Mesendoderm (in vitro differentiated cells): ENCODE measurements around the gene TMEM43. TPM values are rescaled to one million over a fixed set of nuclear protein-coding genes. Genes with fewer than 3 reads are reported as not detected.
"Not testable (repeated sequence)": the region's sequence is repeated elsewhere in the genome, so short reads cannot be mapped to it uniquely, and the experiment has no call there.

Source experiments
- DNase-seq: peaks from one replicate; pipeline ENCODE4 v3.0.0; 2013
- H2AK5ac ChIP-seq: 2 replicates; pipeline ENCODE4 v1.6.1; 2013; ENCODE audit warnings: low read length, inconsistent platforms
- H2BK120ac ChIP-seq: 2 replicates; pipeline ENCODE4 v1.6.1; 2013; ENCODE audit warnings: low read depth, mild to moderate bottlenecking, low read length, moderate library complexity, mixed read lengths
- H2BK15ac ChIP-seq: replicated peaks from 2 replicates; pipeline ENCODE4 v1.6.1; 2013; ENCODE audit warnings: low read depth, mild to moderate bottlenecking, moderate library complexity
- H2BK5ac ChIP-seq: 2 replicates; pipeline ENCODE4 v1.6.1; 2013; ENCODE audit warnings: low read length, inconsistent platforms
- H3K18ac ChIP-seq: 2 replicates; pipeline ENCODE4 v1.6.1; 2013; ENCODE audit warnings: mild to moderate bottlenecking, low read length, mixed read lengths
- H3K23ac ChIP-seq: one replicate; pipeline ENCODE4 v1.6.1; 2013; ENCODE audit warnings: low read length
- H3K27ac ChIP-seq: 2 replicates; pipeline ENCODE4 v1.5.1; 2013; ENCODE audit warnings: low read depth, mild to moderate bottlenecking, inconsistent platforms, low read length, moderate library complexity
- H3K27me3 ChIP-seq: 2 replicates; pipeline ENCODE4 v1.6.1; 2013; ENCODE audit warnings: low read length, control low read depth, mild to moderate bottlenecking, inconsistent platforms; ENCODE audit not compliant: insufficient read depth, poor library complexity
- H3K36me3 ChIP-seq: 2 replicates; pipeline ENCODE4 v1.6.1; 2013; ENCODE audit warnings: low read length, inconsistent platforms; ENCODE audit not compliant: control insufficient read depth, insufficient read depth
- H3K4ac ChIP-seq: one replicate; pipeline ENCODE4 v1.6.1; 2013; ENCODE audit warnings: low read depth, mild to moderate bottlenecking, low read length, moderate library complexity
- H3K4me1 ChIP-seq: 2 replicates; pipeline ENCODE4 v1.6.1; 2013; ENCODE audit warnings: low read depth, low read length, inconsistent platforms; ENCODE audit not compliant: control insufficient read depth
- H3K4me2 ChIP-seq: 2 replicates; pipeline ENCODE4 v1.6.1; 2013; ENCODE audit warnings: low read length
- H3K4me3 ChIP-seq: 2 replicates; pipeline ENCODE4 v1.5.1; 2013; ENCODE audit warnings: mild to moderate bottlenecking, low read length
- H3K56ac ChIP-seq: one replicate; pipeline ENCODE4 v1.6.1; 2013; ENCODE audit warnings: low read length
- H3K79me1 ChIP-seq: 2 replicates; pipeline ENCODE4 v1.6.1; 2013; ENCODE audit warnings: low read length, inconsistent platforms
- H3K79me2 ChIP-seq: 2 replicates; pipeline ENCODE4 v1.6.1; 2013; ENCODE audit warnings: mild to moderate bottlenecking, low read length; ENCODE audit not compliant: control insufficient read depth, insufficient read depth
- H3K9ac ChIP-seq: 2 replicates; pipeline ENCODE4 v1.6.1; 2013; ENCODE audit warnings: low read length, inconsistent platforms
- H4K5ac ChIP-seq: one replicate; pipeline ENCODE4 v1.6.1; 2013; ENCODE audit warnings: low read length
- H4K8ac ChIP-seq: one replicate; pipeline ENCODE4 v1.6.1; 2013; ENCODE audit warnings: low read depth, mild to moderate bottlenecking, control low read depth, low read length, moderate library complexity
- WGBS: extraction: QIAGEN DNeasy Blood & Tissue Kit; methylation state at CpG from one replicate; pipeline ENCODE4 v1.1.7; 2013; ENCODE audit warnings: low lambda C conversion rate, missing lambda C conversion rate; ENCODE audit not compliant: insufficient coverage; ENCODE audit errors: extremely low coverage; 5-methylcytosine and 5-hydroxymethylcytosine counted together
- polyA plus RNA-seq, 2 experiments: library from polyadenylated mRNA; stranded (reverse); fragments of 200-250 nt; gene quantifications; one replicate each; pipeline ENCODE4 v1.2.3, GENCODE V29; 2013

The TMEM43 gene, protein sequence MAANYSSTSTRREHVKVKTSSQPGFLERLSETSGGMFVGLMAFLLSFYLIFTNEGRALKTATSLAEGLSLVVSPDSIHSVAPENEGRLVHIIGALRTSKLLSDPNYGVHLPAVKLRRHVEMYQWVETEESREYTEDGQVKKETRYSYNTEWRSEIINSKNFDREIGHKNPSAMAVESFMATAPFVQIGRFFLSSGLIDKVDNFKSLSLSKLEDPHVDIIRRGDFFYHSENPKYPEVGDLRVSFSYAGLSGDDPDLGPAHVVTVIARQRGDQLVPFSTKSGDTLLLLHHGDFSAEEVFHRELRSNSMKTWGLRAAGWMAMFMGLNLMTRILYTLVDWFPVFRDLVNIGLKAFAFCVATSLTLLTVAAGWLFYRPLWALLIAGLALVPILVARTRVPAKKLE
- 29.4 TPM for polyA plus RNA-seq (2013, experiment 1 of 2)
- polyA plus RNA-seq (2013, experiment 2 of 2), result 28.9 TPM

DNA sequence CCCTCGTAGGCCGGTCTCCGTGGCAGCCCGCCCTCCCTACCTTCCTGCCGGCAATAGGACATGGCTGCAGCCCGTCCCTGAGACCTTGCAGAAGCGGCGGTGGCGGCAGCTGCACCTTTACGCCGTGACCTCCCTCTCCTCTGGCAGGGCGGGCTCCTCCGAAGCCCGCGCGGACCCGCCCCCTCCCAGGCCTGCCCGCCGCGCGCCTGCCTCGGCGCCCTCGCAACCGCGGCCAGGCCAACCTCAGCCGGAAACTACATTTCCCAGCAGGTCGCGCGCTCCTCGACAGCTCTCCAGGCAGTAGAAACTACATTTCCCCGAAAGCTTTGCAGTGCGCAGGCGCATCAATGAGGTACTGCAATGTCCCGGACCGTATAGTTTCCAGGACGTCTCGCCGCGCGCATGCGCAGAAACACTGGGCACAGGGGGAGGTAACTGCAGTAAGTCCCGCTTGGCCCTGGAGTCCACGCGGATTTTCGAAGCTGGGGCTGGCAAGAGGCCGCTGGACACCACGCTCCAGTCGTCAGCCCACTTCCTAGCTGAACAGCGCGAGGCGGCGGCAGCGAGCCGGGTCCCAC is at the start of gene TMEM43, which contains the start of gene CHCHD4:
Gene TMEM43 (plus strand): TSS at position 438 of the 578 bp plus-strand sequence. CDS start 142 bp downstream, outside the sequence.
Gene CHCHD4 (minus strand): TSS at position 256 of the 578 bp plus-strand sequence. CDS start 194 bp downstream, at position 62.
- H3K56ac ChIP-seq, result peak within 1 kb of the TSS; percentile 95
- DNase-seq, result peak; percentile 100
- H3K18ac ChIP-seq, result peak within 1 kb of the TSS; percentile 93
- H3K23ac ChIP-seq, result peak within 1 kb of the TSS; percentile 53
- H3K4ac ChIP-seq, result no peak within 1 kb of the TSS
- H4K8ac ChIP-seq, result no peak within 1 kb of the TSS
- H3K27ac ChIP-seq, result peak within 1 kb of the TSS; percentile 36
- H3K4me3 ChIP-seq, result peak within 1 kb of the TSS; percentile 88
- peak within 1 kb of the TSS; percentile 73 for H4K5ac ChIP-seq
- H3K36me3 ChIP-seq, result peaks cover 3% of the 10 kb centered on the region
- H3K9ac ChIP-seq, result peak within 1 kb of the TSS; percentile 95
- peaks cover 7% of the 10 kb centered on the region for H3K4me1 ChIP-seq
- H3K4me2 ChIP-seq, result peak within 1 kb of the TSS; percentile 95
- H3K79me2 ChIP-seq, result peaks cover 33% of the 10 kb centered on the region
- H2BK15ac ChIP-seq, result no peak within 1 kb of the TSS
- H3K27me3 ChIP-seq, result no peaks in the 10 kb centered on the region
- H3K79me1 ChIP-seq, result peaks cover 44% of the 10 kb centered on the region
- no CpG with 5 or more reads among the region's 55 CpGs for WGBS
- no peak within 1 kb of the TSS for H2BK5ac ChIP-seq
- peak within 1 kb of the TSS; percentile 48 for H2AK5ac ChIP-seq
- peak within 1 kb of the TSS; percentile 21 for H2BK120ac ChIP-seq

DNA sequence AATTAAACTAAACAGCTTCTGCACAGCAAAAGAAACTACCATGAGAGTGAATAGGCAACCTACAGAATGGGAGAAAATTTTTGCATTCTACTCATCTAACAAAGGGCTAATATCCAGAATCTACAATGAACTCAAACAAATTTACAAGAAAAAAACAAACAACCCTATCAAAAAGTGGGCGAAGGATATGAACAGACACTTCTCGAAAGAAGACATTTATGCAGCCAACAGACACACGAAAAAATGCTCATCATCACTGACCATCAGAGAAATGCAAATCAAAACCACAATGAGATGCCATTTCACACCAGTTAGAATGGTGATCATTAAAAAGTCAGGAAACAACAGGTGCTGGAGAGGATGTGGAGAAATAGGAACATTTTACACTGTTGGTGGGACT is 49.6 kb upstream of the TMEM43 start:
- not testable (repeated sequence) for H3K27ac ChIP-seq, H2BK120ac ChIP-seq, H2AK5ac ChIP-seq, H4K5ac ChIP-seq, H2BK15ac ChIP-seq, H3K9ac ChIP-seq, H3K79me2 ChIP-seq, H2BK5ac ChIP-seq, H3K4ac ChIP-seq, H3K56ac ChIP-seq, DNase-seq, H3K23ac ChIP-seq, H3K79me1 ChIP-seq, H4K8ac ChIP-seq, H3K4me1 ChIP-seq, H3K36me3 ChIP-seq, H3K18ac ChIP-seq, H3K4me2 ChIP-seq, H3K27me3 ChIP-seq, H3K4me3 ChIP-seq
- WGBS, result no CpG with 5 or more reads among the region's 3 CpGs

DNA sequence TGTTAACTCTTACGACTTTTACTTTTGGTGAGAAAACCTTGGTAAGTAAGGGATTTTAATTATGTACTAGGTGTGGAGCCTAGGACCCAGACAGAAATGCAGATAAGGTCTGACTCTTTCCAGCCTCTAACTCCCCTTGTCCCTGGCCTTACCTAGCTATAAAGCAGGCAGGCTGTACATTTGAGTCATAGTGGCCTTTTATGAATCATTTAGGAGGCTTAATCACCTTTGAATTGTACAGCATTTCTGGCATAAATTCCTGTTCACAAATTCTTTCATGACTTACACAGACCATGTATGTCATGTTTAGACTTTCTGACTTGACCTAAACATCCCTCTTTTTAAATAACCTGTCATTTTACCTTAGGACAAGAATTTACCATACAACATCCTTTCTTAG is 47.5 kb upstream of the TMEM43 start:
- H4K8ac ChIP-seq, result no peak overlapping the region
- H3K4ac ChIP-seq, result no peak overlapping the region
- no peak overlapping the region for H3K23ac ChIP-seq
- H4K5ac ChIP-seq, result no peak overlapping the region
- H3K36me3 ChIP-seq, result no peaks in the 10 kb centered on the region
- no peaks in the 10 kb centered on the region for H3K79me2 ChIP-seq
- no peak overlapping the region for H3K27ac ChIP-seq
- DNase-seq, result no peak
- H3K18ac ChIP-seq, result no peak overlapping the region
- no peak overlapping the region for H3K4me3 ChIP-seq
- no peak overlapping the region for H2BK5ac ChIP-seq
- H3K27me3 ChIP-seq, result no peaks in the 10 kb centered on the region
- no peak overlapping the region for H2BK120ac ChIP-seq
- H3K56ac ChIP-seq, result no peak overlapping the region
- H3K4me2 ChIP-seq, result no peak overlapping the region
- 100% methylated on average over 1 of the region's 1 CpG for WGBS
- H2BK15ac ChIP-seq, result no peak overlapping the region
- no peak overlapping the region for H2AK5ac ChIP-seq
- no peaks in the 10 kb centered on the region for H3K4me1 ChIP-seq
- H3K79me1 ChIP-seq, result no peaks in the 10 kb centered on the region
- H3K9ac ChIP-seq, result no peak overlapping the region

DNA sequence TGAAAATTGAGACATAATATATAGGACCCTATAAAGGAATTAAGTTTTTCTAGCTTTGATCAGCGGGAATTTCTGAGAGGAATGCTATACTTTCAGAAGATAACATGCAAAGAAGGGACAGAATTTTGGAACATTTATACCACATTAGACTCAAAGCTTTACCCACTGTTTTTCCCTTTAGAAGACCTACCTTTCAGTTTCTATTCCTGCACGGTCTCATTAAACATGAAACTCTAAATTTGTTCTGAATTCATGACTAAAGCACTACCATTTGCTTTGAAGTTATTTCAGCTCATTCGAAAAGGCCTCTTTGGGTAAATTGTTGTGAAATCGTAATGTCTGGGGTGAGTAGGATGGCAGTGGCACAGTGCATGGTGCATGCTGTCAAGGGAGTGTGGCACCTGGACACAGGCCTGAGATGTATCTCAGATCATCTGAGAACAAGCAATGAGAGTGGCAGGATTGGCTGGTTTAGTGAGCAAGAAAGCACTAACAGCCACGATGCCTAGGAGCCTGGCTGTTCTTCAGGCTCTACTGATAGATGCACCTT is 42.7 kb upstream of the TMEM43 start:
- WGBS, result no CpG with 5 or more reads among the region's 5 CpGs
- H2BK15ac ChIP-seq, result no peak overlapping the region
- H3K79me1 ChIP-seq, result no peaks in the 10 kb centered on the region

DNA sequence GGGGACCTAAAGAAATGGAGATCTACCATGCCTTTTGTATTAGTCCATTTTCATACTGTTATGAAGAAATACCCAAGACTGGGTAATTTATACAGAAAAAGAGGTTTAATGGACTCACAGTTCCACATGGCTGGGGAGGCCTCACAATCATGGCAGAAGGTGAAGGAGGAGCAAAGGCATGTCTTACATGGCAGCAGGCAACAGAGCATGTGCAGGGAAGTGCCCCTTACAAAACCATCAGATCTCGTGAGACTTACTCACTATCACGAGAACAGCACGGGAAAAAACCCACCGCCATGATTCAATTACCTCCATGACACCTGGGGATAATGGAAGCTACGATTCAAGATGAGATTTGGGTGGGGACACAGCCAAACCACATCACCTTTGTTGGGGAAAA is 37.4 kb upstream of the TMEM43 start:
- H3K4me1 ChIP-seq, H3K27me3 ChIP-seq, H3K79me1 ChIP-seq, H3K4me3 ChIP-seq, H2BK5ac ChIP-seq, H2AK5ac ChIP-seq, H3K79me2 ChIP-seq, H3K9ac ChIP-seq, DNase-seq, H3K23ac ChIP-seq, H4K5ac ChIP-seq, H3K56ac ChIP-seq, H3K4ac ChIP-seq, H2BK15ac ChIP-seq, H2BK120ac ChIP-seq, H3K36me3 ChIP-seq, H3K27ac ChIP-seq, H3K4me2 ChIP-seq, H3K18ac ChIP-seq, H4K8ac ChIP-seq: not testable (repeated sequence)
- no CpG with 5 or more reads among the region's 5 CpGs for WGBS

More for the DNA sequence above, 42.7 kb upstream of the TMEM43 start:
- H3K56ac ChIP-seq, result no peak overlapping the region
- H3K36me3 ChIP-seq, result no peaks in the 10 kb centered on the region
- no peak overlapping the region for H3K23ac ChIP-seq
- no peak overlapping the region for H4K8ac ChIP-seq
- no peak for DNase-seq
- no peak overlapping the region for H4K5ac ChIP-seq
- H3K9ac ChIP-seq, result no peak overlapping the region
- no peak overlapping the region for H3K18ac ChIP-seq
- H3K79me2 ChIP-seq, result no peaks in the 10 kb centered on the region
- no peak overlapping the region for H2AK5ac ChIP-seq
- H3K4me1 ChIP-seq, result no peaks in the 10 kb centered on the region
- no peak overlapping the region for H3K27ac ChIP-seq
- H3K4me3 ChIP-seq, result no peak overlapping the region
- H3K4me2 ChIP-seq, result no peak overlapping the region
- no peak overlapping the region for H2BK120ac ChIP-seq
- H3K4ac ChIP-seq, result no peak overlapping the region
- H2BK5ac ChIP-seq, result no peak overlapping the region
- H3K27me3 ChIP-seq, result no peaks in the 10 kb centered on the region
